Loucy (cell line): ENCODE data around the gene APBA1.

Experiments
- H2AFZ ChIP-seq: fragments of 200-600 bp; sonication (generic); 2 replicates; pipeline ENCODE4 v1.6.0; 2016; ENCODE audit warnings: antibody characterized with exemption, mild to moderate bottlenecking, low read length, moderate library complexity
- H3F3A ChIP-seq: fragments of 200-600 bp; 2 replicates; pipeline ENCODE4 v1.6.0; 2016; ENCODE audit warnings: antibody characterized with exemption, low read depth, mild to moderate bottlenecking
- H3K27me3 ChIP-seq: fragments of 200-600 bp; sonication (generic); 2 replicates; pipeline ENCODE4 v1.6.1; 2014; ENCODE audit warnings: low read length, mild to moderate bottlenecking; ENCODE audit not compliant: insufficient read depth, poor library complexity, severe bottlenecking
- H3K36me3 ChIP-seq: fragments of 200-600 bp; sonication (generic); 2 replicates; pipeline ENCODE4 v1.6.1; 2016; ENCODE audit warnings: low read length; ENCODE audit not compliant: insufficient read depth
- H3K4me1 ChIP-seq: fragments of 200-600 bp; sonication (generic); 2 replicates; pipeline ENCODE4 v1.5.1; 2014; ENCODE audit warnings: low read length, mild to moderate bottlenecking; ENCODE audit not compliant: insufficient read depth, poor library complexity, severe bottlenecking
- H3K4me2 ChIP-seq: fragments of 200-600 bp; sonication (generic); 2 replicates; pipeline ENCODE4 v1.6.0; 2014; ENCODE audit warnings: antibody characterized with exemption, low read length, low read depth, mild to moderate bottlenecking; ENCODE audit not compliant: poor library complexity, severe bottlenecking
- H3K4me3 ChIP-seq: fragments of 200-600 bp; sonication (generic); 2 replicates; pipeline ENCODE4 v1.5.1; 2014; ENCODE audit warnings: low read length, mild to moderate bottlenecking, mixed read lengths; ENCODE audit not compliant: poor library complexity, severe bottlenecking
- H3K79me2 ChIP-seq: fragments of 200-600 bp; sonication (generic); 2 replicates; pipeline ENCODE4 v1.6.1; 2014; ENCODE audit warnings: low read length; ENCODE audit not compliant: insufficient read depth
- H3K9ac ChIP-seq: fragments of 200-600 bp; sonication (generic); 2 replicates; pipeline ENCODE4 v1.6.0; 2014; ENCODE audit warnings: mild to moderate bottlenecking, low read depth, low read length, moderate library complexity; ENCODE audit not compliant: poor library complexity, severe bottlenecking
- H3K9me2 ChIP-seq: fragments of 200-600 bp; sonication (generic); replicated peaks from 2 replicates; pipeline ENCODE4 v1.6.1; 2016; ENCODE audit warnings: low read depth, low read length, mixed read lengths
- H3K9me3 ChIP-seq: fragments of 200-600 bp; sonication (generic); 2 replicates; pipeline ENCODE4 v1.6.1; 2014; ENCODE audit warnings: mild to moderate bottlenecking, antibody characterized with exemption, low read length, low read depth; ENCODE audit not compliant: insufficient read depth
- H4K20me1 ChIP-seq: fragments of 200-600 bp; sonication (generic); 2 replicates; pipeline ENCODE4 v1.6.0; 2014; ENCODE audit warnings: antibody characterized with exemption, low read length, mild to moderate bottlenecking; ENCODE audit not compliant: insufficient read depth, poor library complexity, severe bottlenecking
- CTCF ChIP-seq: fragments of 200-600 bp; sonication (generic); conservative IDR thresholded peaks from 2 replicates; pipeline ENCODE4 v1.5.1; 2014; ENCODE audit warnings: mild to moderate bottlenecking, antibody characterized with exemption, low read length
- EZH2phosphoT487 ChIP-seq: fragments of 200-600 bp; IDR thresholded peaks from 2 replicates; pipeline ENCODE4 v1.6.1; 2018; ENCODE audit warnings: antibody characterized with exemption, mild to moderate bottlenecking, moderate library complexity, borderline replicate concordance

APBA1 gene

GRCh38 chr9:69472101-69472620 lies 200.0 kb downstream of the APBA1 start:
- H3F3A ChIP-seq, result 0 out of 2 replicates have a peak, but pooled peaks cover 3% of the 10 kb centered on the region
- no peaks in the 10 kb centered on the region for H3K9me2 ChIP-seq
- H3K9me3 ChIP-seq, result no peaks in the 10 kb centered on the region
- H3K4me2 ChIP-seq, result no peak overlapping the region
- H3K79me2 ChIP-seq, result no peaks in the 10 kb centered on the region
- peaks cover 40% of the 10 kb centered on the region for H3K4me1 ChIP-seq
- no peaks in the 10 kb centered on the region for H3K27me3 ChIP-seq
- no peak overlapping the region for H3K9ac ChIP-seq
- H2AFZ ChIP-seq, result no peak overlapping the region
- TF ChIP-seq EZH2phosphoT487 (no peak), CTCF (no peak)
- H3K36me3 ChIP-seq, result no peaks in the 10 kb centered on the region
- H4K20me1 ChIP-seq, result no peaks in the 10 kb centered on the region
- no peak overlapping the region for H3K4me3 ChIP-seq

GRCh38 chr9:69471433-69471832 lies 200.7 kb downstream of the APBA1 start:
- Histone ChIP-seq H3K9ac (no peak overlapping the region), H3K4me1 (peaks cover 34% of the 10 kb centered on the region), H3K27me3 (no peaks in the 10 kb centered on the region), H4K20me1 (no peaks in the 10 kb centered on the region), H3K4me2 (no peak overlapping the region), H3K9me2 (no peaks in the 10 kb centered on the region), H3K79me2 (no peaks in the 10 kb centered on the region), H3F3A (0 out of 2 replicates have a peak, but pooled peaks cover 2% of the 10 kb centered on the region), H3K9me3 (no peaks in the 10 kb centered on the region), H2AFZ (no peak overlapping the region), H3K4me3 (no peak overlapping the region), H3K36me3 (no peaks in the 10 kb centered on the region)
- TF ChIP-seq EZH2phosphoT487 (no peak), CTCF (no peak)

GRCh38 chr9:69470186-69470977 lies 201.8 kb downstream of the APBA1 start:
- no peaks in the 10 kb centered on the region for H4K20me1 ChIP-seq
- H3K4me1 ChIP-seq, result peaks cover 24% of the 10 kb centered on the region
- no peaks in the 10 kb centered on the region for H3F3A ChIP-seq
- no peaks in the 10 kb centered on the region for H3K9me3 ChIP-seq
- H2AFZ ChIP-seq, result no peak overlapping the region
- no peak overlapping the region for H3K4me3 ChIP-seq
- H3K79me2 ChIP-seq, result no peaks in the 10 kb centered on the region
- H3K4me2 ChIP-seq, result no peak overlapping the region
- no peaks in the 10 kb centered on the region for H3K9me2 ChIP-seq
- H3K9ac ChIP-seq, result no peak overlapping the region
- no peaks in the 10 kb centered on the region for H3K36me3 ChIP-seq
- TF ChIP-seq CTCF (no peak), EZH2phosphoT487 (no peak)
- no peaks in the 10 kb centered on the region for H3K27me3 ChIP-seq
